NCI-H460 (cell line): Measurements from ENCODE around the gene PSAT1. TPM values are rescaled to one million over a fixed set of nuclear protein-coding genes. Genes with fewer than 3 reads are reported as not detected.

ENCODE experiments used
- DNase-seq: peaks from one replicate; pipeline ENCODE4 v3.0.0-alpha.2; 2016; ENCODE audit warnings: low read depth; ENCODE audit errors: extremely low read depth
- total RNA-seq: library from RNA; depleted of rRNA; stranded (reverse); fragments of >200 nt; shearing (Covaris generic); gene quantifications from 2 replicates; pipeline ENCODE4 v1.2.3, GENCODE V29; 2014

Gene PSAT1
- total RNA-seq, 1 experiment from 2014 or later = 549 TPM

DNA sequence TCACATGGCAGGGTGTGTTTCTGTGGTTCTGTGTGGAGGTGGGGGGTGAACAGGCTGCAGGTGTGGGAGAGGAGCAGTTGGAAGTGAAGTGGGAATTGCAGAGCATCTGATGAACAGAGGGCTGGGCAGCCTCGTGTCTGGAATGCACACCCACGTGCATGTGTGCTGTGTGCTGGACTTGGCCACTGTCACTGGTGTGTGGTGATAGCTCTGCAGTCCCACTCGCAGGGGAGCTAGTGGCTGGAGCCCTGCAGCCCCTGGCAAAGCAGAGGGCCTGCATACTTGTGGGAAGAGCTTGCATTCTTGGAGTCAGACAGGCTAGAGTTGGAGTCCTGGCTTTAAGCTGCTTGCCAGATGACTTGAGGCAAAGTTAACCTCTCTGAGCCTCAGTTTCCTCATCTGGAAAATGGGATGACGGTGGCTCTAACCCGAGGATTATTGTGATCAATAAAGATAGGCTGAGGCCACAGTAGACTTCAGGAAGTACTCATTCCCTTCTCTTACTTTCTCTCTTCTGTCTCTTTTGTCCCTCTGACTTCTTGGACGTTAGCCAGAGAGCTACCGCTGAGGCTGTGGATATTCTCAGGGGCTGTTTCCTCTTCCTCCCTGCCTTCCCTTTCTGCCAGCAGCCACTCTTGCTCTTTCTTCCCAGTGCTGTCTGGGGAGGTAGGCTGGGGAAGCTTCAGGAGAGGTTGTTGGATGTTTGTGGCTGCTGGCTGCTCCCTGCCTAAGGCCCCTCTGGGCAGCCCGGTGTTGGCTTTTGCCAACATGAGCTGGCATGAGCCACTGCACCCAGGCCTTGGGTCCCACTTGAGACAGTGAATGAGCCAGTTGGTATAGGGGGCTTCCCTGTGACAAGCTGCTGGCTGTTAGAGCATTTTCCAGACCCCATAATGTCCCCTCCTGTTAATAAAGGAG lies 18.3 kb downstream of the PSAT1 start:
- DNase-seq = no peak

DNA sequence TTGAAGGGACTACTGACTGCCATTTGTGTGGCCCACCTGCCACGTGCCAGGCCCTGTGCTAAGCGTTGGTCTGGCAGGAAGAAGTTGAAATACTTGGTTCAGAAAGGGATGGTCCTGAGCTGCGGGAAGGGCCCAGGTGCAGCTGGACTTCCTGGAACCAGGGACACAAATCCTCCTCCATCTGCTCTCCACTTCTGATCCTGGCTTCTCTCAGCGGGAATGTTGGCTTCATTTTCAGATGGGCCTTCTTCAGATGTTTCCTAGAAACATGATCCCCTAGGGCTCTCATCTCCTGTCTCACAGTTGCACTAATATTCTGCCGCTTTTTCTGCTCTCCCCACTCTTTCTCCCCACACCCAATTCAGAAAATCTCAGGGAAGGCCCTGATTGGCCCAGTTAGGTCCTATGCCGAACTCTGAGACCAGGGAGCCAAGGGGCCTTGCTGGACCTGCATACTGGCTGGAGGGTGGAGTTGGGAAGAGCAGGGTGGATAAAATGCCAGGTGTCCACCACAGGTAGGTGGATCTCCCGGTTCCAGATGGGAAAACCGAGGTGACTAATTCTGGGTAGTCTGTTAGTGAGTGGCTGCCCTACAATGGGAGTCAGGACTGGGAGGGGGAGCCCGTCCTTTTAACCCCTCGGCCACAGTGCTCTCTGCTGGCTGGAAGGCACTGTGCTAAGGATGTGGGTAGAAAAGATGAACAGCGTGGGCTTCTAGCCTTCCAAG lies 19.4 kb downstream of the PSAT1 start:
- DNase-seq = no peak

DNA sequence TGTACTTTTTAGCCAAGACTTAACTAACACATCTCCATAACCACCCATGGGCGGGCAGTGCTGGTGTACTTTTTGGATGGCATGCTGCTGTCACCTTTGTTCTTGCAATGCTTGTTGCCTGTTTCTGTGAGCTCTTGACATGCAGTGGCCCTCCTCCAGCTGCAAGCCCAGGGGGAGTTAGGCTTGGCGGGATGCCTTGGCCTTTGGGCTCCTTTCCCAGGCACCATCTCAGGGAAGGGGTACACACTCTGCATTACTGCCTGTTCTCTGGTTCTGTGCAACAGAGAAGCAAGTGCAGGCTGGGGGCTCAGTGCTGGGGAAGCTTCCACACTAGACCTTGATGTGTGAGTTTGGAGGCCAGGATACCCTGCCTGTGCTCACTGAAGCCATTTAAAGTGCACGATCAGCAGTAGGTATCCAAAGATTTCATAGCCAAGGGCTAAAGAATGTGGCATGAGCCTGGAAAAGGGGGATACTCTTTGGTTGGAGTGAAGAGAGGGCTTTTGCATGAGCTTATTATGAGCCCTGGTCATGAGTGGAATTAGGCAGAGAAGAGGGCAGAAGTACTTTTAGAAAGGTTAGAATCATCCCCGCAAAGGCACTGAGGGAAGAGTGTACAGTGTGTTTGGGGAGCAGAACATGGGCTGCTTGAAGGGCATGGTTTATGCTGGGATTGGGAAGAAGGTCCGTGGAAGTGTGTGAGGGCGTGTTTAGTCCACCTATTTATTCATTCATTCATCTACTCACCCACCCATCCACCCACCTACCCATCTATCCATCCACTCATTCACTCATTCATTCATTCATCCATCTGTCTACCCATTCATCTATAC lies 22.5 kb downstream of the PSAT1 start:
- DNase-seq = no peak

DNA sequence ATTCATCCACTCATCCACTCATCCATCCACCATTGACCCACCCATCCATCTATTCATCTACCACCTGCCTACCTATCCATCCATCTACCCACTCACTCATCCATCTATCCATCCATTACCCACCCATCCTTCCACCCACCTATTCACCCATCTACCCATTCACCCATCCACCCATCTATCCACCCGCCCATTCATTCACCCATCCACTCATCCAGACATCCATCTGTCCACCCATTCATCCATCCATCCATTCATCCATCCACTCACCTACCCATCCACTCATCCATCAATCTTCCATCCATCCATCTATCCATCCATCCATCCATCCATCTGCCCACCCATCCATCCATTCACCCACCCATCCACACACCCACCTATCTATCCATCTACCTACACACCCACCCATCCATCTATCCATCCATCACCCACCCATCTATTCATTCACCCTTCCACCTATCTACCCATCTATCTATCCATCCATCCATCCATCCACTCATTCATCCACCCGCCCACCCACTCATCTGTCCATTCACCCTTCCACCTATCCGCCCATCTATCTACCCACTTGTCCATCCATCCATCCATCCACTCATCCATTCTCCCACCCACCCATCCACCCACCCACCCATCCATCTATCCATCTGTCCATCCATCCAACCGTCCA lies 23.2 kb downstream of the PSAT1 start:
- DNase-seq = no peak

DNA sequence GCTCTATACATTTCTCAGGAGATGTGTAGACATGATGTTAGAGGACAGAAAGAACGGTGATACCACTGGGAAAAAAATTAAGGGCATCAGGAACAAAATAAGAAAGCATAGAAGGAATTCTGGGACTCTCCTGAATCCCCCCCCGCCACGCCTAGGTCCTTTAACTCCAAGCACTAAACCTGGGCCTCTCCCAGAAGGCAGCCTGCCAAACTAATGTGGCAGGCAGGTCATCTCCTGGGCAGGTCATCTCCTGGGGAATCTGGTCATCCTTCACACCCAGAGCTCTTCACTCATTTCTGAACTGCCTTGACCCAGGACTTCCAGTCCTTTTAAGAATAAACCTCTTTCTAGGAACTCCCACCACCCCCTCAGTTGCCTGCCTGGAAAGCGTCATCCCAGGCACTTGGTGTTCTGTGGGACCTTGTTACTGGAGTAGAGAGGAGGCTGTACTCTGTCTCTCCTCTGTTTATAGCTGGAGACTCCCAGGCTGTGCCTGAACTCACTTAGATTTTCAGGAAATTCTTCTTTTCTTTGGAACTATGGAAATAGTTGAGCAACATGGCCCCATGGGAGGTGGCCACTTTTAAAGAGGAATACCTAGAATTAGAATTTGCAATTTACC lies 24.1 kb downstream of the PSAT1 start:
- no peak for DNase-seq

DNA sequence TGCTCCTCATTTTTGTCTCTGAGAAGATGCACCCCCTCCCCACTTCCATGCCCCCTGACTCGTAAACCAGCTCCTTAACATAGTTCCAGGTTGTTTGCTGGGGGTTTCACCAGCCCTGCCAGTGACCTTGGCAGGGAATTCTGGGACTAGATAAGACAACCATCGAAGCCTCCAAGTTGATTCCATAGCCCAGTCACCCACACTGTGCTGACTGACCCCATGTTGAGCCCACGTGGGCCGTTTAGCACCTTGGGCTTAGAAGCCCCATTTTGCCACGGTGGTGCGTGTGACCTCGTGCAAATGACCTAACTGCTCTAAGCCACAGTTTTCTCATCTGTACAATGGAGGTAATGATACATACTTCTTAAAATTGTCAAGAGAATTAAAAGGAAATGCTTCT lies 24.6 kb downstream of the PSAT1 start:
- DNase-seq = no peak

DNA sequence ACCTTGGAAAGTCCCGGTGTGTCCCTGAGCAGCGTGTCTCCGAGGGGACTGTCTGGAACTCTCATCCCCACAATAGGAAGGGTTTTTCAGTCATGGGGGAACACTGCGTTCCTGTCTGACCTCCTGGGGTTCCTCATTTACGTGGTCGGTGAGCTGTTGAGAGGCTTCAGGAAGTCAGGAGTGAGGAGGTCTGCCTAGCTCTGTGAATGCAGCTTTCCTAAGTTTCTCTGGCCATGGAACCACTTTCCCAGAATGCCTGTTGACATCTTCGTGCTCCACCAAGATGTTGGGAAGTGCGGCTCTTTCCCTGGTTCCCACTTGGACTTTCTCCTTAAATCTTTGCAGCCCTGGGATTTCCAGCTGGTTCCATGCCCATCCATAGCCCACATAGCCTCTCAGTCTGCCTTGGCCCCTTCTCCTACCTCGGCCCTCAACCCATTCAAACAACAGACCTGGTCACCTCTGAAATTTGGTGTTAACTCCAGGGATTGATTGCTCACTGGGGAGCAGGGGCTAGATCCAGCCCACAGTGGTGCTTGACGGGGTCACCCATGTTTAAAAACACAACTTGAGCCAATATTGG lies 27.2 kb downstream of the PSAT1 start:
- no peak for DNase-seq

DNA sequence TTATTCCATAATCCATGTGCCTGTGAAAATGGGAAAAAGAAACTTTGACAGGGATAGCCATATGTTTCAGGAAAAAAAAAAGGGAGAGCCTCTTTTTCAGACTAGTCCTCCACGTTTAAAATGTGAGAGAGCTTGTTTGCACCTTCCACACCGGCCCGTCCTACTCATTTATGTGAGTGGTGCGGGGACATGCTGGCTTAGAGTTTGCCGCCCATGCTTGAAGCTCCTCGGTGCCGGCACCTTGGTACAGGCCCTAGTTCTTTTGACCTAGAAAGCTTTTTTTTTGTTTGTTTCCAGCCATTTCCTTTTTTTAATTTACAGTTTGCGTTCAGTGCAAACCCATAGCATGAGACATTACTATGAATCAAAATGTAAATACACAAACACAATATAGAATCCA lies 27.8 kb downstream of the PSAT1 start:
- no peak for DNase-seq

DNA sequence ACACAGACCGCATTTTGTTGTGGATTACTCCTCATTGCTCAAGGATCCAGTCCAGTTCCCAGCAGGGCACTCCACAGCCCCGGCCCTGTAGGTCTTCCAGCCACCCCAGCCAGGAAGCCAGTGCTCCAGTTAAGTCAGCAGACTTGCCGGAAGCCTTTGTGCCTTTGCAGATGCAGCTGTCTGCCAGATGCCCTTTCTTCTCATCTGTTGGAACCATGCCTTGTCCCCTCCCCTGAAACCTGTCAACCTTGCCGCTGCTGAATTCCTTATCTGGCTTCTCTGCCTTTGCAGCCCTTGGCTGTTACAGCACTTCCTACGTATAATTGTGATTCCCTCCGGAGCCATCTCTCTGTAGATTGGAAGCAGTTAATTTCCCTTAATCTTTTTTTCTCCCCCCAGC lies 28.4 kb downstream of the PSAT1 start:
- no peak for DNase-seq

DNA sequence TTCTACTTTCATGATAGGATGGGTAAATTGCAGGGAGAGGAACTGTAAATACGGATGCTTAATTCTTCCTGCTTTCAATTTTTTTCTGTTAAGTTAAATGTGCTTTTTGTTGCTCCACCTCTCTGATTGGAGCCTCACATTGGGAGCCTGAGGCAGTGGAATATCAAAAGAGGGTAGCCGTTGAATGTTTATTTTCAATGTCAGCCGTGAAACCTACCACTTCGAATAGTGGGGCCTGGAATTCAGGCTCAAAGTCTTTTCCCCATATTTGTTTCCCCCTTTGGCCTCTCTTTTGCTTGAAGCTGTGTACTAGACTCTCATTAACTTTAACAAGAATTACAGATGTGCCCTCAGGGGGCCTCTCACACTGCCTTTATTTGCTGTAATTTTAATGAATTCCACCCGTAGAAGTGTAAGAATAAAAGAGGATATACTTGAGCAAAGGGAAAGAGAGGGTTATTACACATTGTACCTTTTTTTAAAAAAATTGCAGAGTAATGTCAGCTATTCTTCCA lies 29.0 kb downstream of the PSAT1 start:
- no peak for DNase-seq

DNA sequence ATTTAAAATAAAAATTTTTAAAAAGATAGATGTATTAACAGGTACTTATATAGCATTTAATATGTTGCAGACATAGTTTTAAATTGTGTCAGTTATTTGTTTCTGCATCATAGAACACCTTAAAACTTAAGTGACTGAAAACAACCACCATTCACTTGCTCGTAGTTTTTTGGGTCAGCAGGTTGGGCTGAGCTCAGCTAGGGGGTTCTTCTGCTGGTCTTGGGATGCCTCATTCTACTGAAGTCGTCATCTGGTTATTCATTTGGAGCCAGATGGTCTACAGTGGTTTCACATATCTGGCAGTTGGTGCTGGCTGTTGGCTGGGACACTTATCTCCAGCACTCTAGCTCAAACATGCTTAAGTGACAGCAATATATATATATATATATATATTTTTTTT lies 29.6 kb downstream of the PSAT1 start:
- no peak for DNase-seq

DNA sequence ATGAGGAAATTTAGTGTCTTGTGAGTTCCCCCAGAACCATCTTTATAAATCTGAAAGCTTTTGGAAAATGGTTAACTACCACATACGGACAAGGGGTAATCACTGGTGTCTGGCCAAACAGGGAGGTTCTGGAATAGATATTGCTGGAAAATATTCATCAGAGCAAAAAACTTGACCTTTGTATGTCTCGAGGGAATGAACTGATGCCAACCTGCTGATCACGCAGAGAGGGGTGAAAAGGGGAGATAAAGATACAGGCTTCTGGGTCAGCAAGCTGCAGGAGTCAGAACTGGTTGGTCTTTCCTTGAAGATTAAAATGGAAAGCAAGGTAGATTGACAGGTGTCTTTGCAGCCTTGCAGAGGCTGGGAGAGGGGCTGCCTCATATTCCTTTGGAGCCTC lies 35.5 kb downstream of the PSAT1 start:
- DNase-seq = no peak

DNA sequence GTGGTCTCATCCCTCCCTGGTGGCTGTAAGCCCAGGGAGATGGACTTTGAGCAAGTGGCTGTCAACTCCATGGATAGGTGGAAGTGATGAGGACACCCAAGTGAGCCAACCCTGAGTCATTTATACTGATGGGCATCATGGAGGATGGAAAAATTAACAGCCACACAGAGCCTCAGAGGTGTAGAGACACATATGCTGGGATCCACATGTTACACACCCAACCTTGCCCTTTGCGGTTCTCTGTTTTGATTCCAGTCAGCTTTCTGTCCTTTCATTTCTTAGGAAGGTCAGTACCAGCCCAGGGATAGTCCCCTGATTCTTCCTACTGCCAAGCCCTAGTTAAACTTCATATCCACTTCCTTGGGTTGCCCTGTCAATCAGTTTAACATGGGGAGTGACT lies 51.9 kb downstream of the PSAT1 start:
- no peak for DNase-seq

DNA sequence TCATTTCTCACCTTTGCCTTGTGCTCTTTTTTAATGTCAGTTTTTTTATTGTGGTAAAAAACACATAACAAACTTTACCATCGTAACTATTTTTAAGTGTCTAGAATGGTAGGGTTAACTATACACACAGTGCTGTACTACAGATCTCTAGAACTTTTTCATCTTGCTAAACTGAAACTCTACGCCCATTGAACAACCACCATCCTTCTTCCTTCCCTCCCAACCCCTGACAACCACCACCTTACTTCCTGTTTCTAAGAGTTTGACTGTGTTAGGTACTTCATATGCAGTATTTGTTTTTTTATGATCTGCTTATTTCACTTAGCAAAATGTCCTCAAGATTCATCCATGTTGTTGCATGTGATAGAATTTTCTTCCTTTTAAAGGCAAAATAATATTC lies 54.9 kb downstream of the PSAT1 start:
- no peak for DNase-seq

DNA sequence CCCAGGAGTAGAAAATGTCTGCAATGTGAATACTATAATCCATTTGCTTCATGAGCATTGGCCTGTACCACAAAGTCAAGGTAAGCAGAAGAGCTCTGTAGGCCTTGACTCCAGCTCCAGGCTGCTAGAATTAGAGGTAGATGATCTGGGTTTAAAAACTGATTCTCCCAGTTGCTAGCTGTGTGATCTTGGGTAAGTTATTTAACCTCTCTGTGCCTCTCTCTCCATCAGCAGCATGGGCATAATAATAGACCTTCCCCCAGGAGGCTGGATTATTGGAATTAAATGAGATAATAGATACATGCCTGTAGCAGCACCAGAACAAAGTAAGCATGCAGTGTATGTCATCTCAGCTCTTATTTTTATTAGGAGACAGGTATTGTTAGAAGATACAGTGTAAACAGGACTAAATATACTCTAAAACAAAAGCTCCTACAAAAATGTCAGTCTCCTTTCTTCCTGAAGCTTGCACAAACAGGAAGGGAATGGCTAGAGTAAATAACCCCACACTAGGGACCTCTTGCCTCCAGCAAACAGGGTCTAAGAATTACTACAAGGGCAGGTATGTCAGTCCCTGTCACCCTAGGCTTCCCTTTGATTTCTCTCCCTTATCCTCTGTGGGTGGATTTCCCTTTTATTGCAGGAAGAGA lies 57.5 kb downstream of the PSAT1 start:
- DNase-seq = no peak

DNA sequence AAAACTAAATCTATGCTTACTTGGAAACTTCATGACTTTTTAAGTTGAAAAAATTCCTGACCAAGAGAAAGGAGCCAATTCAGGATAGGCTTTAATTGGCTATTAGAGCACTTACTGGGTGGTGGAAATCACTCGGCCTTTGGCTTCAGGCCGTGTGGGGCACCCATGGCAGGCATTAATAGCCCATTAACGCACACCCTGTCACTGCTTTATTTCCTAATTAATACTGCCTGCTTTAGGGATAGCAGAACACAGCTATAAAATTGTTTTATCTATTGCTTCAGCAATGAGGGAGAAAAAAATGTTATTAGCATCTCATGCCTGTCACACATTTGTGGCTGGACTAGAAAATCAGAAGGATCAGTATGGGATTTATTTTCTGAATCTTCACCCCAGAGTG lies 58.1 kb downstream of the PSAT1 start:
- no peak for DNase-seq

DNA sequence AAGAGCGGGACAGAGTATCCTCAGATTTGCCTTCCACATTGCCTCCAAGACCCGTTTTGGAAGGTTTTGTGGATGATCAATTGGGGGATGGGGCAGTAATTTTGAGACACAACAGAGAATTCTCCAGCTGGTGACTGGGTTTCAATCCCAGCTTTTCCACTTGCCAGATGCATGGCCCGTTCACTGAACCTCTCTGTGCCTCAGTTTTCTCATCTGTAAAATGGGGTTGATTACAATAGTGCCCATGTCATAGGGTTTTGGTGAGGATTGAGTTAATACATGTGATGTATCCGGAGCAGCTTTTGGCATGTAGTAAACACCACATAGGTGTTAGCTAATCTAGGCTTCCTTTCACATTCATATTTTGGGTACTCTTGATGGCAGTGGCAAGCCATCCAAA lies 59.7 kb downstream of the PSAT1 start:
- DNase-seq = no peak

DNA sequence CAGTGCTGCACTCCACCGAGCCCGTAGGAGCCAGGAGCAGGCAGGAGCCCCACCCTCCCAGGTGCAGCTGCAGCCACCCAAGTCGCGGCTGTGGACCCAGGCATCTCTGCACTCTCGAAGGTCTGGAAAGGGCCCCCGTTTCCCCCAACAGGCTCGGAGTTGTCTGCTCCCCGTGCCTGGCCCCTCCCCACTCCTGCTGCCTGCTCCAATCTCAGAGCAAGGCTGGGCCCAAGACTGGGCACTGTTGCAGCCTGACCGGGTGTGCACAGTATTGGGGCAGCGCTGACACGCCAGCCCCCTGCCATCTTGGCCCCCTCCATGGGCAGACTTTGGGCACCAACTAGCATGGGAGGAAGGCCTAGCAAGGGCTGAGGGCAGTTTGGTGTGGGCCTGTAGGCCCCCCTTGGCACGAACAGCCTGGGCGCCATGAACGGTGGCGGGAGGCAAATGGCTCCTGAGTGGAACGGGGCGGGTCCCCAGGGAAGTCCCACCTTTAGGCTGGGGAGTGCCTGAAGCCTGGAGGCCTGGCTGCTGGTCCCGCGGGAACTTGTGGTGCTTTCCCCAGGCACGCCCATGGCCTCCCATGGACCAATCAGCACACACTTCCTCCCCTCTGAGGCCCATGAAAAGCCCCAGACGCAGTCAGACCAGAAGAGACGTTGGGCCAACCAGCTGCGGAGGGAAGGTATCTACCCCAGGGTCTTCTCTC lies 60.4 kb downstream of the PSAT1 start:
- DNase-seq = no peak
